ENCODE data around the gene GJA3.

The GJA3 gene

GRCh38 chr13:20173116-20173746 is 12.4 kb upstream of the GJA3 start:
- no peak for DNase-seq (ENCODE audit: extremely low read depth, low read depth)
- H3K4me3 ChIP-seq (replicated peaks; ENCODE audit: low read depth, low read length) = no peak overlapping the region
- no peak for TF ChIP-seq CTCF (IDR thresholded peaks at IDR 0.05; ENCODE audit: low read depth, low read length, missing control alignments)

- no peak for DNase-seq (ENCODE audit: extremely low read depth, low read depth)
- no peak overlapping the region for H3K4me3 ChIP-seq (replicated peaks; ENCODE audit: low read depth, low read length)
- TF ChIP-seq CTCF (IDR thresholded peaks at IDR 0.05; ENCODE audit: low read depth, low read length, missing control alignments) = no peak
Observed at GRCh38 chr13:20171364-20171763, 10.5 kb upstream of the GJA3 start.

GRCh38 chr13:20170921-20171320 is 10.1 kb upstream of the GJA3 start:
- no peak overlapping the region for H3K4me3 ChIP-seq (replicated peaks; ENCODE audit: low read depth, low read length)
- no peak for DNase-seq (ENCODE audit: extremely low read depth, low read depth)
- TF ChIP-seq CTCF (IDR thresholded peaks at IDR 0.05; ENCODE audit: low read depth, low read length, missing control alignments) = no peak

DNA sequence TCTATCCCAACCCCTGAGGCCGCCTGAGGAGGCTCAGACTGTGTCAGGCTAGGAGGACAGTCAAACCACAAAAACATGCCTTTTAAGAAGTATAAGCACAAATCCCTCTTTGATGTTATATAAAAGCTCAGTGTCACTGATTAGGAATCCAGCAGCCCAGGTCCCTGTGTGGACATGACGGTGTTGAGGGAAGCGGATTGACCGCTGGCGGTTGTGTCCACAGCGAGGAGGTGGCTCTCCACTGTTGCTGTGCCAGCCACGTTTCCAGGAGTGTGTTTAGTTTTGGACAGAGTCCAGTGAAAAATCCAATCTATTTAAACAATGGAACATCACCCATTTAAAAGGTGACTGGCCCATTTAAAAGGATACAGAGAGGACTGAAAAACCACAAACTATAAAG is 7.5 kb upstream of the GJA3 start:
- H3K4me3 ChIP-seq (replicated peaks; ENCODE audit: low read depth, low read length) = no peak overlapping the region
- DNase-seq (ENCODE audit: extremely low read depth, low read depth) = no peak
- no peak for TF ChIP-seq CTCF (IDR thresholded peaks at IDR 0.05; ENCODE audit: low read depth, low read length, missing control alignments)

GRCh38 chr13:20165417-20166257 is 4.8 kb upstream of the GJA3 start:
- DNase-seq (ENCODE audit: extremely low read depth, low read depth) = no peak
- no peak for TF ChIP-seq CTCF (IDR thresholded peaks at IDR 0.05; ENCODE audit: low read depth, low read length, missing control alignments)
- no peak overlapping the region for H3K4me3 ChIP-seq (replicated peaks; ENCODE audit: low read depth, low read length)

GRCh38 chr13:20161951-20162300 is 1.1 kb upstream of the GJA3 start:
- DNase-seq (ENCODE audit: extremely low read depth, low read depth) = no peak
- H3K4me3 ChIP-seq (replicated peaks; ENCODE audit: low read depth, low read length) = no peak overlapping the region
- no peak for TF ChIP-seq CTCF (IDR thresholded peaks at IDR 0.05; ENCODE audit: low read depth, low read length, missing control alignments)

Measured in HFF-Myc (cell line).